H1 (cell line): ENCODE data around the gene CELF1.

Experiments used
- EZH2 ChIP-seq: fragments of 200-600 bp; sonication (generic); IDR thresholded peaks from 2 replicates; pipeline ENCODE4 v1.7.1; 2012; ENCODE audit warnings: low read depth, mild to moderate bottlenecking, moderate library complexity, low read length, inconsistent platforms; ENCODE audit not compliant: severe bottlenecking
- GABPA ChIP-seq: IDR thresholded peaks from 2 replicates; pipeline ENCODE4 v1.6.1; 2011; ENCODE audit warnings: mild to moderate bottlenecking, low read length, moderate library complexity, borderline replicate concordance; ENCODE audit not compliant: insufficient read depth
- TAF1 ChIP-seq: IDR thresholded peaks from 2 replicates; pipeline ENCODE4 v1.6.1; 2011; ENCODE audit warnings: mild to moderate bottlenecking, low read depth, low read length

DNA sequence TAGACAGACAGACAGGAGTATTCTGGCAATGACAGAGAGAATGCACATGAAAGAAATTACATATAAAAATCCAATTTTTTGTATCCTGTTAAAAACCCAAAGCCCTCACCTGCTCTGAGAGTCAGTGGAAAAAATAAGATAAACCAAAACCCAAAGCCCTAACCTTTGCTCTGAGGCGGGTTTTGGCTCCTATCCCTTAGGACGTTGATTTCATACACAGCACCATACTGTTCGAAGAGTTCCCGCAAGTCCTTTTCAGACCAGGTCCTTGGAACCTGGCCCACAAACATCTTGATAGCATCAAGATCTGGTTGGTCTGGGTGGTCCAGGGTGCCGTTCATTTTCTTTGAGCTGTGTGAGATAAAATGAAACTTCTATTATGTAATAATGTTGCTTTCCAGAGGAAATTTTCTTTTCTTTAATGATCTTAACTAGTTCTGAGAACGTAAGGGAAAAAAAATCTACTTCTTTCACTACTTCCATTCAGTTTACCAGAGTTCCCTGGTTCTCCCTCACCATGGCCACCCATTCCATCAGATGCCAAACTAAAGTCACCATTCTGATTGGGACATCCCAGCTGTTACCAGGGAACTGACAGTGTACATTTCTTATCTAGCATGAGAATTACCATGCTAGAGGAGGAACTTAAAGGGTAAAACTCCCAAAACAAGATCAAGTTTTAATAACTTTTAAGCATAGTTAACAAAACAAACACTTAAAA is 64.1 kb downstream of the CELF1 start:
- TF ChIP-seq GABPA (no peak), EZH2 (no peak), TAF1 (no peak)
